ENCODE data around the gene WIPF2. TPM values are rescaled to one million over a fixed set of nuclear protein-coding genes. Genes with fewer than 3 reads are reported as not detected.

Gene WIPF2
- total RNA-seq, 2 experiments from 2014 or later = 12.3 to 13.0 TPM

GRCh38 chr17:40178660-40179059 lies 40.4 kb upstream of the WIPF2 start:
- DNase-seq = no peak
- H3K27ac Mint-ChIP-seq = no peak overlapping the region
- no peaks in the 10 kb centered on the region for H3K27me3 Mint-ChIP-seq (ENCODE audit: low read depth)
- H3K4me1 Mint-ChIP-seq (ENCODE audit: low read depth) = peaks cover 10% of the 10 kb centered on the region
- peak overlapping the region; percentile 14 for H3K4me3 Mint-ChIP-seq
- intact Hi-C loops (cut with micrococcal nuclease) = no loop called here
- CTCF ChIA-PET = interaction anchor here (0.6 to 2.3 kb wide), 4 partner anchors 10 to 66 kb away, joined by 3 to 9 read pairs (median 6); no protein-coding TSS in a partner anchor
- peaks cover 10% of the 10 kb centered on the region for H3K36me3 Mint-ChIP-seq (ENCODE audit: low read depth)
- no peaks in the 10 kb centered on the region for H3K9me3 Mint-ChIP-seq

- H3K9me3 Mint-ChIP-seq = no peaks in the 10 kb centered on the region
- CTCF ChIA-PET = interaction anchor here (1.0 to 2.3 kb wide), 5 partner anchors 11 to 167 kb away, joined by 3 to 9 read pairs (median 5); no protein-coding TSS in a partner anchor
- H3K36me3 Mint-ChIP-seq (ENCODE audit: low read depth) = peaks cover 7% of the 10 kb centered on the region
- intact Hi-C loops (cut with micrococcal nuclease) = no loop called here
- no peak overlapping the region for H3K4me3 Mint-ChIP-seq
- peaks cover 10% of the 10 kb centered on the region for H3K4me1 Mint-ChIP-seq (ENCODE audit: low read depth)
- no peaks in the 10 kb centered on the region for H3K27me3 Mint-ChIP-seq (ENCODE audit: low read depth)
- DNase-seq = no peak
- H3K27ac Mint-ChIP-seq = no peak overlapping the region
These were observed 39.0 kb upstream of the WIPF2 start for GRCh38 chr17:40179923-40180659.

- Mint-ChIP-seq H3K4me1 (ENCODE audit: low read depth) (peaks cover 10% of the 10 kb centered on the region), H3K27me3 (ENCODE audit: low read depth) (no peaks in the 10 kb centered on the region), H3K36me3 (ENCODE audit: low read depth) (peaks cover 5% of the 10 kb centered on the region), H3K4me3 (no peak overlapping the region), H3K9me3 (no peaks in the 10 kb centered on the region), H3K27ac (no peak overlapping the region)
- CTCF ChIA-PET = interaction anchor here (2.3 kb wide), 1 partner anchor 12 kb away, joined by 9 read pairs; no protein-coding TSS in a partner anchor
- no peak for DNase-seq
- intact Hi-C loops (cut with micrococcal nuclease) = no loop called here
These were observed 38.4 kb upstream of the WIPF2 start for GRCh38 chr17:40180694-40181093.

- Mint-ChIP-seq H3K27me3 (ENCODE audit: low read depth) (no peaks in the 10 kb centered on the region), H3K4me3 (no peak overlapping the region), H3K36me3 (ENCODE audit: low read depth) (peaks cover 3% of the 10 kb centered on the region), H3K9me3 (no peaks in the 10 kb centered on the region), H3K27ac (no peak overlapping the region), H3K4me1 (ENCODE audit: low read depth) (peaks cover 10% of the 10 kb centered on the region)
- DNase-seq = no peak
- intact Hi-C loops (cut with micrococcal nuclease) = no loop called here
- CTCF ChIA-PET = no interaction called here
These were observed 37.9 kb upstream of the WIPF2 start for GRCh38 chr17:40181205-40181604.

GRCh38 chr17:40182606-40183005 lies 36.5 kb upstream of the WIPF2 start:
- DNase-seq = no peak
- Mint-ChIP-seq H3K36me3 (ENCODE audit: low read depth) (no peaks in the 10 kb centered on the region), H3K4me3 (no peak overlapping the region), H3K9me3 (no peaks in the 10 kb centered on the region), H3K27ac (no peak overlapping the region), H3K4me1 (ENCODE audit: low read depth) (peaks cover 2% of the 10 kb centered on the region), H3K27me3 (ENCODE audit: low read depth) (no peaks in the 10 kb centered on the region)
- CTCF ChIA-PET = interaction anchor here (0.7 to 1.4 kb wide), 4 partner anchors 10 to 108 kb away, joined by 3 to 5 read pairs (median 4); partner anchors contain the start of gene CDC6
- intact Hi-C loops (cut with micrococcal nuclease) = no loop called here

- no peak overlapping the region for H3K4me3 Mint-ChIP-seq
- CTCF ChIA-PET = no interaction called here
- intact Hi-C loops (cut with micrococcal nuclease) = no loop called here
- no peaks in the 10 kb centered on the region for H3K36me3 Mint-ChIP-seq (ENCODE audit: low read depth)
- no peaks in the 10 kb centered on the region for H3K9me3 Mint-ChIP-seq
- no peaks in the 10 kb centered on the region for H3K27me3 Mint-ChIP-seq (ENCODE audit: low read depth)
- DNase-seq = no peak
- H3K27ac Mint-ChIP-seq = no peak overlapping the region
- peaks cover 7% of the 10 kb centered on the region for H3K4me1 Mint-ChIP-seq (ENCODE audit: low read depth)
These were observed 31.9 kb upstream of the WIPF2 start for GRCh38 chr17:40187238-40187637.

GRCh38 chr17:40188694-40189093 lies 30.4 kb upstream of the WIPF2 start:
- Mint-ChIP-seq H3K9me3 (no peaks in the 10 kb centered on the region), H3K27ac (no peak overlapping the region), H3K36me3 (ENCODE audit: low read depth) (no peaks in the 10 kb centered on the region), H3K27me3 (ENCODE audit: low read depth) (no peaks in the 10 kb centered on the region), H3K4me3 (no peak overlapping the region), H3K4me1 (ENCODE audit: low read depth) (peaks cover 7% of the 10 kb centered on the region)
- DNase-seq = no peak
- CTCF ChIA-PET = interaction anchor here (0.9 to 5.7 kb wide), 3 partner anchors 13 to 106 kb away, joined by 3 to 82 read pairs (median 5); no protein-coding TSS in a partner anchor
- intact Hi-C loops (cut with micrococcal nuclease) = no loop called here

GRCh38 chr17:40190197-40191021 lies 28.7 kb upstream of the WIPF2 start:
- intact Hi-C loops (cut with micrococcal nuclease) = loop anchor here (1.0 kb wide), 2 partner anchors 77 to 177 kb away; no protein-coding TSS in a partner anchor
- Mint-ChIP-seq H3K27ac (no peak overlapping the region), H3K36me3 (ENCODE audit: low read depth) (no peaks in the 10 kb centered on the region), H3K9me3 (no peaks in the 10 kb centered on the region), H3K27me3 (ENCODE audit: low read depth) (no peaks in the 10 kb centered on the region), H3K4me3 (peak overlapping the region; percentile 33), H3K4me1 (ENCODE audit: low read depth) (peaks cover 7% of the 10 kb centered on the region)
- peak; percentile 20 for DNase-seq
- CTCF ChIA-PET = interaction anchor here (0.7 to 5.7 kb wide), 14 partner anchors 8 to 177 kb away, joined by 3 to 82 read pairs (median 4); partner anchors contain the start of gene CSF3

GRCh38 chr17:40191237-40192208 lies 27.6 kb upstream of the WIPF2 start:
- CTCF ChIA-PET = interaction anchor here (0.5 to 5.7 kb wide), 18 partner anchors 8 to 186 kb away, joined by 3 to 82 read pairs (median 4); partner anchors contain the start of genes CSF3 and WIPF2
- Mint-ChIP-seq H3K4me3 (peak overlapping the region; percentile 82), H3K4me1 (ENCODE audit: low read depth) (peaks cover 7% of the 10 kb centered on the region), H3K27ac (no peak overlapping the region), H3K9me3 (no peaks in the 10 kb centered on the region), H3K27me3 (ENCODE audit: low read depth) (no peaks in the 10 kb centered on the region), H3K36me3 (ENCODE audit: low read depth) (no peaks in the 10 kb centered on the region)
- intact Hi-C loops (cut with micrococcal nuclease) = loop anchor here (1.0 kb wide), 2 partner anchors 78 to 178 kb away; no protein-coding TSS in a partner anchor
- DNase-seq = peak; percentile 79

GRCh38 chr17:40192961-40193360 lies 26.1 kb upstream of the WIPF2 start:
- CTCF ChIA-PET = interaction anchor here (0.7 to 5.7 kb wide), 9 partner anchors 10 to 179 kb away, joined by 3 to 82 read pairs (median 5); partner anchors contain the start of genes CSF3 and WIPF2
- H3K4me1 Mint-ChIP-seq (ENCODE audit: low read depth) = peaks cover 7% of the 10 kb centered on the region
- no peak overlapping the region for H3K27ac Mint-ChIP-seq
- H3K9me3 Mint-ChIP-seq = no peaks in the 10 kb centered on the region
- intact Hi-C loops (cut with micrococcal nuclease) = no loop called here
- no peaks in the 10 kb centered on the region for H3K27me3 Mint-ChIP-seq (ENCODE audit: low read depth)
- no peaks in the 10 kb centered on the region for H3K36me3 Mint-ChIP-seq (ENCODE audit: low read depth)
- no peak overlapping the region for H3K4me3 Mint-ChIP-seq
- no peak for DNase-seq

- Mint-ChIP-seq H3K36me3 (ENCODE audit: low read depth) (no peaks in the 10 kb centered on the region), H3K27me3 (ENCODE audit: low read depth) (no peaks in the 10 kb centered on the region), H3K4me3 (no peak overlapping the region), H3K9me3 (no peaks in the 10 kb centered on the region), H3K27ac (no peak overlapping the region), H3K4me1 (ENCODE audit: low read depth) (peaks cover 7% of the 10 kb centered on the region)
- CTCF ChIA-PET = interaction anchor here (0.9 to 2.0 kb wide), 3 partner anchors 10 to 160 kb away, joined by 3 to 10 read pairs (median 5); no protein-coding TSS in a partner anchor
- no peak for DNase-seq
- intact Hi-C loops (cut with micrococcal nuclease) = no loop called here
These were observed 24.3 kb upstream of the WIPF2 start for GRCh38 chr17:40194821-40195220.

Data from activated naive CD4-positive, alpha-beta T cell treated with anti-CD3 and anti-CD28 coated beads for 36 hours (primary cell).